WTC11 (cell line): Measurements from ENCODE around the gene RGS7. TPM values are rescaled to one million over a fixed set of nuclear protein-coding genes. Genes with fewer than 3 reads are reported as not detected.
"Not testable (repeated sequence)": the region's sequence is repeated elsewhere in the genome, so short reads cannot be mapped to it uniquely, and the experiment has no call there.

Experiments used
- ATAC-seq: fragments of 200-7000 bp; cut with Tn5 transposase; 2 replicates; pipeline ENCODE4 v1.10.0; 2021; ENCODE audit warnings: mild to moderate bottlenecking, moderate library complexity
- CTCF ChIA-PET: fragments of 300-600 bp; sonication (Branson Sonifier 250); formaldehyde crosslinking; loops from one replicate; lab custom pipeline; 2021; ENCODE audit warnings: antibody characterized with exemption; lab: Charles Lee
- POLR2A ChIA-PET: fragments of 350-600 bp; sonication (Branson Sonifier 250); formaldehyde crosslinking; loops from one replicate; lab custom pipeline; 2021; ENCODE audit warnings: antibody characterized with exemption; lab: Charles Lee
- DNase-seq: peaks from one replicate; pipeline ENCODE4 v3.0.0; 2021; ENCODE audit warnings: low spot score
- H3K27ac Mint-ChIP-seq: 2 replicates; pipeline ENCODE4 v1.8.0; 2021; ENCODE audit warnings: mixed read lengths
- H3K27me3 Mint-ChIP-seq: 2 replicates; pipeline ENCODE4 v1.8.0; 2021; ENCODE audit warnings: low read depth, mild to moderate bottlenecking, moderate library complexity, mixed read lengths
- H3K36me3 Mint-ChIP-seq: 2 replicates; pipeline ENCODE4 v1.8.0; 2021; ENCODE audit warnings: mixed read lengths
- H3K4me1 Mint-ChIP-seq: 2 replicates; pipeline ENCODE4 v1.8.0; 2022; ENCODE audit warnings: mixed read lengths
- H3K4me3 Mint-ChIP-seq: 2 replicates; pipeline ENCODE4 v1.8.0; 2021; ENCODE audit warnings: mild to moderate bottlenecking, moderate library complexity, mixed read lengths
- H3K9me3 Mint-ChIP-seq: 2 replicates; pipeline ENCODE4 v1.8.0; 2021; ENCODE audit warnings: mixed read lengths
- ARID4B ChIP-seq: sonication (generic); formaldehyde crosslinking; IDR thresholded peaks from 2 replicates; pipeline ENCODE4 v1.8.0; 2023; ENCODE audit warnings: missing genetic modification reagents, mild to moderate bottlenecking, borderline replicate concordance
- ATF1 ChIP-seq: sonication (generic); formaldehyde crosslinking; IDR thresholded peaks from 2 replicates; pipeline ENCODE4 v1.8.1; 2023; ENCODE audit warnings: mild to moderate bottlenecking, moderate library complexity, missing genetic modification reagents
- ATF6 ChIP-seq: sonication (generic); formaldehyde crosslinking; IDR thresholded peaks from 2 replicates; pipeline ENCODE4 v1.8.1; 2023; ENCODE audit warnings: mild to moderate bottlenecking, missing genetic modification reagents
- E2F5 ChIP-seq: sonication (generic); formaldehyde crosslinking; IDR thresholded peaks from 2 replicates; pipeline ENCODE4 v1.8.1; 2022; ENCODE audit warnings: mild to moderate bottlenecking, moderate library complexity, missing genetic modification reagents
- ELF4 ChIP-seq: sonication (generic); formaldehyde crosslinking; IDR thresholded peaks from 2 replicates; pipeline ENCODE4 v1.8.1; 2022; ENCODE audit warnings: low read depth, mild to moderate bottlenecking, moderate library complexity, missing genetic modification reagents
- FOXJ3 ChIP-seq: sonication (generic); formaldehyde crosslinking; IDR thresholded peaks from 2 replicates; pipeline ENCODE4 v1.9.0; 2021; ENCODE audit warnings: missing genetic modification reagents, mild to moderate bottlenecking, borderline replicate concordance
- FOXP4 ChIP-seq: sonication (generic); formaldehyde crosslinking; IDR thresholded peaks from 2 replicates; pipeline ENCODE4 v1.8.0; 2022; ENCODE audit warnings: mild to moderate bottlenecking, missing genetic modification reagents
- HMGA2 ChIP-seq: fragments of 250-450 bp; sonication (Bioruptor Pico); IDR thresholded peaks from 2 replicates; pipeline ENCODE4 v1.4.0; 2021; ENCODE audit warnings: mild to moderate bottlenecking, moderate library complexity
- SOX15 ChIP-seq: fragments of 250-450 bp; sonication (Bioruptor Pico); IDR thresholded peaks from 2 replicates; pipeline ENCODE4 v1.9.0; 2021; ENCODE audit warnings: mild to moderate bottlenecking
- TEAD4 ChIP-seq: sonication (generic); formaldehyde crosslinking; IDR thresholded peaks from 2 replicates; pipeline ENCODE4 v1.8.0; 2022; ENCODE audit warnings: mild to moderate bottlenecking, missing genetic modification reagents
- ZBTB21 ChIP-seq: sonication (generic); formaldehyde crosslinking; IDR thresholded peaks from 2 replicates; pipeline ENCODE4 v1.8.1; 2023; ENCODE audit warnings: mild to moderate bottlenecking, missing genetic modification reagents, borderline replicate concordance
- ZMAT4 ChIP-seq: fragments of 250-450 bp; sonication (Bioruptor Pico); IDR thresholded peaks from 2 replicates; pipeline ENCODE4 v1.9.0; 2021; ENCODE audit warnings: mild to moderate bottlenecking
- ZNF138 ChIP-seq: sonication (generic); formaldehyde crosslinking; conservative IDR thresholded peaks from 2 replicates; pipeline ENCODE4 v1.8.1; 2022; ENCODE audit warnings: mild to moderate bottlenecking, moderate library complexity, missing genetic modification reagents
- ZNF281 ChIP-seq: sonication (generic); formaldehyde crosslinking; IDR thresholded peaks from 2 replicates; pipeline ENCODE4 v1.8.0; 2023; ENCODE audit warnings: mild to moderate bottlenecking, missing genetic modification reagents
- ZNF671 ChIP-seq: fragments of 250-450 bp; sonication (Bioruptor Pico); IDR thresholded peaks from 2 replicates; pipeline ENCODE4 v1.8.0; 2021; ENCODE audit warnings: mild to moderate bottlenecking
- total RNA-seq: library from RNA; stranded (reverse); gene quantifications from 3 replicates; pipeline ENCODE4 v1.2.3, GENCODE V29; 2021
- TF ChIP-seq, protein P1 (sequence below): sonication (generic); formaldehyde crosslinking; IDR thresholded peaks from 2 replicates; pipeline ENCODE4 v1.8.0; 2022; ENCODE audit warnings: missing genetic modification reagents

RGS7 gene
- total RNA-seq, 1 experiment from 2014 or later, result 1.2 TPM

- H3K4me1 Mint-ChIP-seq, ATAC-seq, H3K27ac Mint-ChIP-seq, H3K27me3 Mint-ChIP-seq, H3K4me3 Mint-ChIP-seq, CTCF ChIA-PET, H3K9me3 Mint-ChIP-seq, POLR2A ChIA-PET, H3K36me3 Mint-ChIP-seq, DNase-seq: not testable (repeated sequence)
Observed at GRCh38 chr1:241088075-241088474, 268.9 kb downstream of the RGS7 start.

GRCh38 chr1:241086686-241087085, 270.3 kb downstream of the RGS7 start:
- no peaks in the 10 kb centered on the region; the same call in 1 of the 2 replicates for H3K9me3 Mint-ChIP-seq
- no peak overlapping the region for H3K27ac Mint-ChIP-seq
- no peak overlapping the region for H3K4me3 Mint-ChIP-seq
- no peaks in the 10 kb centered on the region for H3K27me3 Mint-ChIP-seq
- CTCF ChIA-PET, result no interaction called here
- POLR2A ChIA-PET, result no interaction called here
- ATAC-seq (no peak), DNase-seq (no peak)
- H3K4me1 Mint-ChIP-seq, result no peaks in the 10 kb centered on the region; the same call in 1 of the 2 replicates
- no peaks in the 10 kb centered on the region for H3K36me3 Mint-ChIP-seq
- no peak for TF ChIP-seq TEAD4

DNA sequence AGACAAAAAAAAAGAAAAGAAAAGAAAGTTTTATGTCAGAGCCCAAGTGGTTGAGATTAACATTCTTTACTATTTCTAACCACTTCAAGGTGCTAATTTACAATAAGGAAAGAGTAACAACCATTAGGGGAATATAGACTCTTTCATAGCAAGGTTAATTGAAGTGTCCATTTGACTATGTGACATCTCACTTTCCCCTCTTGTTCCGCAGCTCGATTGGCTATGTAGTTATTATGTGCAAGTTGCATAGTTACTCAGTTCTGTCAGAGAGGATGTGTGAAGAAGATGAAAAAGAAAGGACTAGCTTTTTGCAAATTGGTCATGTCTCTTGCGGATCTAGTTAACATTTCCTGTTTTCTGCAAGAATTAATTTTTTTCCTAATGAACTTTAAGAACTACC, 273.7 kb downstream of the RGS7 start:
- ATAC-seq (no peak), DNase-seq (no peak)
- ChIA-PET POLR2A (no interaction called here), CTCF (no interaction called here)
- Mint-ChIP-seq H3K36me3 (no peaks in the 10 kb centered on the region), H3K4me1 (peaks cover 8% of the 10 kb centered on the region), H3K27me3 (no peaks in the 10 kb centered on the region), H3K9me3 (no peaks in the 10 kb centered on the region; the same call in 1 of the 2 replicates), H3K4me3 (no peak overlapping the region), H3K27ac (no peak overlapping the region)
- TF ChIP-seq ZBTB21 (CRISPR knock-in tag), result no peak
- TF ChIP-seq, protein P1, sequence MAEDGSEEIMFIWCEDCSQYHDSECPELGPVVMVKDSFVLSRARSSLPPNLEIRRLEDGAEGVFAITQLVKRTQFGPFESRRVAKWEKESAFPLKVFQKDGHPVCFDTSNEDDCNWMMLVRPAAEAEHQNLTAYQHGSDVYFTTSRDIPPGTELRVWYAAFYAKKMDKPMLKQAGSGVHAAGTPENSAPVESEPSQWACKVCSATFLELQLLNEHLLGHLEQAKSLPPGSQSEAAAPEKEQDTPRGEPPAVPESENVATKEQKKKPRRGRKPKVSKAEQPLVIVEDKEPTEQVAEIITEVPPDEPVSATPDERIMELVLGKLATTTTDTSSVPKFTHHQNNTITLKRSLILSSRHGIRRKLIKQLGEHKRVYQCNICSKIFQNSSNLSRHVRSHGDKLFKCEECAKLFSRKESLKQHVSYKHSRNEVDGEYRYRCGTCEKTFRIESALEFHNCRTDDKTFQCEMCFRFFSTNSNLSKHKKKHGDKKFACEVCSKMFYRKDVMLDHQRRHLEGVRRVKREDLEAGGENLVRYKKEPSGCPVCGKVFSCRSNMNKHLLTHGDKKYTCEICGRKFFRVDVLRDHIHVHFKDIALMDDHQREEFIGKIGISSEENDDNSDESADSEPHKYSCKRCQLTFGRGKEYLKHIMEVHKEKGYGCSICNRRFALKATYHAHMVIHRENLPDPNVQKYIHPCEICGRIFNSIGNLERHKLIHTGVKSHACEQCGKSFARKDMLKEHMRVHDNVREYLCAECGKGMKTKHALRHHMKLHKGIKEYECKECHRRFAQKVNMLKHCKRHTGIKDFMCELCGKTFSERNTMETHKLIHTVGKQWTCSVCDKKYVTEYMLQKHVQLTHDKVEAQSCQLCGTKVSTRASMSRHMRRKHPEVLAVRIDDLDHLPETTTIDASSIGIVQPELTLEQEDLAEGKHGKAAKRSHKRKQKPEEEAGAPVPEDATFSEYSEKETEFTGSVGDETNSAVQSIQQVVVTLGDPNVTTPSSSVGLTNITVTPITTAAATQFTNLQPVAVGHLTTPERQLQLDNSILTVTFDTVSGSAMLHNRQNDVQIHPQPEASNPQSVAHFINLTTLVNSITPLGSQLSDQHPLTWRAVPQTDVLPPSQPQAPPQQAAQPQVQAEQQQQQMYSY (CRISPR knock-in tag), result no peak
- TF ChIP-seq ATF1, result no peak
- no peak for TF ChIP-seq SOX15 (CRISPR knock-in tag)
- no peak for TF ChIP-seq HMGA2 (CRISPR knock-in tag)
- no peak for TF ChIP-seq ELF4 (CRISPR knock-in tag)
- no peak for TF ChIP-seq ZMAT4 (CRISPR knock-in tag)
- TF ChIP-seq FOXP4 (CRISPR knock-in tag), result no peak
- no peak for TF ChIP-seq ZNF671 (CRISPR knock-in tag)
- TF ChIP-seq ARID4B, result no peak
- TF ChIP-seq E2F5 (CRISPR knock-in tag), result no peak
- TF ChIP-seq ATF6, result no peak
- TF ChIP-seq ZNF281, result no peak
- TF ChIP-seq FOXJ3, result no peak
- no peak for TF ChIP-seq ZNF138
